ENCODE data around the gene HRG. TPM values are rescaled to one million over a fixed set of nuclear protein-coding genes. Genes with fewer than 3 reads are reported as not detected.

HRG gene
- total and polyA plus RNA-seq, 2 donors (not counting 1 experiment from before 2014, with no cell fraction given): not detected

- DNase-seq (no peak), ATAC-seq (ENCODE audit: low read depth) (no peak)
- Histone ChIP-seq H3K79me2 (ENCODE audit: control insufficient read depth, insufficient read depth, low read length) (no peaks in the 10 kb centered on the region), H2AFZ (ENCODE audit: insufficient read depth, low read depth, low read length, poor library complexity, severe bottlenecking) (no peak overlapping the region), H3K27me3 (replicated peaks in 1 of 4; ENCODE audit: control extremely low read depth in 1 of 4, control insufficient read depth in 3 of 4, insufficient read depth in 4 of 4, low read length in 3 of 4) (peaks cover 0 to 6% (median 2%) of the 10 kb centered on the region in 4 experiments), H3K36me3 (replicated peaks in 1 of 2; ENCODE audit: control extremely low read depth in 1 of 2, control insufficient read depth in 1 of 2, extremely low read depth in 1 of 2, insufficient read depth in 2 of 2, low read length in 1 of 2) (no peaks in the 10 kb centered on the region), H3K4me2 (replicated peaks; ENCODE audit: low read depth, low read length, poor library complexity, severe bottlenecking) (no peak overlapping the region), H3K9ac (ENCODE audit: low read length) (no peak overlapping the region), H3K4me1 (ENCODE audit: control insufficient read depth in 2 of 2, insufficient read depth in 2 of 2, low read length in 2 of 2) (no peaks in the 10 kb centered on the region), H4K20me1 (ENCODE audit: control insufficient read depth, insufficient read depth, low read length, poor library complexity, severe bottlenecking) (no peaks in the 10 kb centered on the region), H3K9me3 (ENCODE audit: control extremely low read depth in 1 of 3, control insufficient read depth in 2 of 3, insufficient read depth in 1 of 3, low read length in 2 of 3) (no peaks in the 10 kb centered on the region), H3K27ac (ENCODE audit: low read length in 2 of 2) (no peak overlapping the region), H3K4me3 (ENCODE audit: control extremely low read depth in 1 of 5, extremely low read depth in 1 of 5, insufficient read depth in 1 of 5, low read depth in 2 of 5, low read length in 4 of 5) (no peak overlapping the region)
- intact Hi-C loops (cut with micrococcal nuclease): no loop called here
- POLR2A ChIA-PET: no interaction called here
- H3K4me1 Mint-ChIP-seq: no peaks in the 10 kb centered on the region
- no peaks in the 10 kb centered on the region for H3K9me3 Mint-ChIP-seq (ENCODE audit: insufficient read depth)
- WGBS (ENCODE audit: insufficient coverage): 82% methylated on average over 5 of the region's 7 CpGs
- CTCF ChIA-PET: interaction anchor here (5.1 kb wide), 1 partner anchor 10 kb away, joined by 43 read pairs; no protein-coding TSS in a partner anchor
- TF ChIP-seq EZH2 (IDR thresholded peaks at IDR 0.05; ENCODE audit: borderline replicate concordance, insufficient read depth, low read depth, low read length, poor library complexity, severe bottlenecking) (no peak), CTCF (IDR thresholded peaks at IDR 0.05) (no peak)
- H3K27ac Mint-ChIP-seq: no peak overlapping the region
- no peak overlapping the region for H3K4me3 Mint-ChIP-seq
- peaks cover 29% of the 10 kb centered on the region for H3K27me3 Mint-ChIP-seq
Observed at GRCh38 chr3:186626254-186626847, 39.5 kb upstream of the HRG start.

GRCh38 chr3:186627852-186628414, 37.9 kb upstream of the HRG start:
- H3K4me3 Mint-ChIP-seq: no peak overlapping the region
- no peak overlapping the region for H2AFZ ChIP-seq (ENCODE audit: insufficient read depth, low read depth, low read length, poor library complexity, severe bottlenecking)
- ATAC-seq (ENCODE audit: low read depth): no peak
- H3K4me2 ChIP-seq (replicated peaks; ENCODE audit: low read depth, low read length, poor library complexity, severe bottlenecking): no peak overlapping the region
- CTCF ChIA-PET: interaction anchor here (5.1 kb wide), 1 partner anchor 12 kb away, joined by 43 read pairs; no protein-coding TSS in a partner anchor
- H3K9me3 Mint-ChIP-seq (ENCODE audit: insufficient read depth): no peaks in the 10 kb centered on the region
- no peaks in the 10 kb centered on the region for H3K4me1 ChIP-seq (ENCODE audit: control insufficient read depth in 2 of 2, insufficient read depth in 2 of 2, low read length in 2 of 2)
- H3K27ac ChIP-seq (ENCODE audit: low read length in 2 of 2): no peak overlapping the region
- no peaks in the 10 kb centered on the region for H3K79me2 ChIP-seq (ENCODE audit: control insufficient read depth, insufficient read depth, low read length)
- intact Hi-C loops (cut with micrococcal nuclease): no loop called here
- no peak overlapping the region for H3K9ac ChIP-seq (ENCODE audit: low read length)
- WGBS (ENCODE audit: insufficient coverage): 95% methylated on average over 4 of the region's 7 CpGs
- no peak overlapping the region for H3K4me3 ChIP-seq (ENCODE audit: control extremely low read depth in 1 of 5, extremely low read depth in 1 of 5, insufficient read depth in 1 of 5, low read depth in 2 of 5, low read length in 4 of 5)
- H3K27me3 Mint-ChIP-seq: peaks cover 22% of the 10 kb centered on the region
- no peaks in the 10 kb centered on the region for H3K9me3 ChIP-seq (ENCODE audit: control extremely low read depth in 1 of 3, control insufficient read depth in 2 of 3, insufficient read depth in 1 of 3, low read length in 2 of 3)
- H4K20me1 ChIP-seq (ENCODE audit: control insufficient read depth, insufficient read depth, low read length, poor library complexity, severe bottlenecking): no peaks in the 10 kb centered on the region
- H3K27me3 ChIP-seq (replicated peaks in 1 of 4; ENCODE audit: control extremely low read depth in 1 of 4, control insufficient read depth in 3 of 4, insufficient read depth in 4 of 4, low read length in 3 of 4): peaks cover 0 to 6% (median 0%) of the 10 kb centered on the region in 4 experiments
- no peak for TF ChIP-seq CTCF (IDR thresholded peaks at IDR 0.05)
- no peak for TF ChIP-seq EZH2 (IDR thresholded peaks at IDR 0.05; ENCODE audit: borderline replicate concordance, insufficient read depth, low read depth, low read length, poor library complexity, severe bottlenecking)
- no peaks in the 10 kb centered on the region for H3K4me1 Mint-ChIP-seq
- H3K27ac Mint-ChIP-seq: no peak overlapping the region
- POLR2A ChIA-PET: no interaction called here
- no peak for DNase-seq
- no peaks in the 10 kb centered on the region for H3K36me3 ChIP-seq (replicated peaks in 1 of 2; ENCODE audit: control extremely low read depth in 1 of 2, control insufficient read depth in 1 of 2, extremely low read depth in 1 of 2, insufficient read depth in 2 of 2, low read length in 1 of 2)
